EH (cell line): ENCODE results near the gene PLXNB3.
"Not testable (repeated sequence)": the region's sequence is repeated elsewhere in the genome, so short reads cannot be mapped to it uniquely, and the experiment has no call there.

Source experiments
- DNase-seq: peaks from one replicate; pipeline ENCODE4 v3.0.0-alpha.2; 2015; ENCODE audit warnings: low read depth

Gene PLXNB3

GRCh38 chrX:153732401-153732800 lies 31.6 kb upstream of the PLXNB3 start:
- DNase-seq = peak; percentile 50

- no peak for DNase-seq
Measured at GRCh38 chrX:153733651-153734240, 30.3 kb upstream of the PLXNB3 start.

- no peak for DNase-seq
Measured at GRCh38 chrX:153734871-153735270, 29.2 kb upstream of the PLXNB3 start.

GRCh38 chrX:153735274-153735673 lies 28.8 kb upstream of the PLXNB3 start:
- no peak for DNase-seq

GRCh38 chrX:153736071-153736820 lies 27.8 kb upstream of the PLXNB3 start:
- DNase-seq = no peak

GRCh38 chrX:153736871-153737441 lies 27.1 kb upstream of the PLXNB3 start:
- DNase-seq = no peak

GRCh38 chrX:153738056-153738605 lies 25.9 kb upstream of the PLXNB3 start:
- no peak for DNase-seq

GRCh38 chrX:153739754-153740486 lies 24.1 kb upstream of the PLXNB3 start:
- no peak for DNase-seq

- DNase-seq = no peak
Measured at GRCh38 chrX:153740631-153741222, 23.3 kb upstream of the PLXNB3 start.

- DNase-seq = no peak
Measured at GRCh38 chrX:153741446-153741845, 22.6 kb upstream of the PLXNB3 start.

GRCh38 chrX:153742111-153742510 lies 21.9 kb upstream of the PLXNB3 start:
- not testable (repeated sequence) for DNase-seq

- not testable (repeated sequence) for DNase-seq
Measured at GRCh38 chrX:153742796-153743467, 21.1 kb upstream of the PLXNB3 start.

GRCh38 chrX:153743468-153744209 lies 20.4 kb upstream of the PLXNB3 start:
- peak; percentile 21 for DNase-seq

GRCh38 chrX:153744210-153745066 lies 19.6 kb upstream of the PLXNB3 start:
- no peak for DNase-seq

GRCh38 chrX:153745067-153745433 lies 19.0 kb upstream of the PLXNB3 start:
- DNase-seq = not testable (repeated sequence)

GRCh38 chrX:153746359-153746758 lies 17.7 kb upstream of the PLXNB3 start:
- DNase-seq = no peak

GRCh38 chrX:153746991-153747390 lies 17.1 kb upstream of the PLXNB3 start:
- peak; percentile 35 for DNase-seq

GRCh38 chrX:153749017-153749416 lies 15.0 kb upstream of the PLXNB3 start:
- not testable (repeated sequence) for DNase-seq

GRCh38 chrX:153750127-153750774 lies 13.8 kb upstream of the PLXNB3 start:
- DNase-seq = no peak
